Amniotic stem cell (primary cell): ENCODE data around the gene CFAP70.
"Not testable (repeated sequence)": the region's sequence is repeated elsewhere in the genome, so short reads cannot be mapped to it uniquely, and the experiment has no call there.

Source experiments
- DNase-seq: peaks from one replicate; lab custom pipeline; 2025; lab: John Stamatoyannopoulos, UW

The CFAP70 gene

DNA sequence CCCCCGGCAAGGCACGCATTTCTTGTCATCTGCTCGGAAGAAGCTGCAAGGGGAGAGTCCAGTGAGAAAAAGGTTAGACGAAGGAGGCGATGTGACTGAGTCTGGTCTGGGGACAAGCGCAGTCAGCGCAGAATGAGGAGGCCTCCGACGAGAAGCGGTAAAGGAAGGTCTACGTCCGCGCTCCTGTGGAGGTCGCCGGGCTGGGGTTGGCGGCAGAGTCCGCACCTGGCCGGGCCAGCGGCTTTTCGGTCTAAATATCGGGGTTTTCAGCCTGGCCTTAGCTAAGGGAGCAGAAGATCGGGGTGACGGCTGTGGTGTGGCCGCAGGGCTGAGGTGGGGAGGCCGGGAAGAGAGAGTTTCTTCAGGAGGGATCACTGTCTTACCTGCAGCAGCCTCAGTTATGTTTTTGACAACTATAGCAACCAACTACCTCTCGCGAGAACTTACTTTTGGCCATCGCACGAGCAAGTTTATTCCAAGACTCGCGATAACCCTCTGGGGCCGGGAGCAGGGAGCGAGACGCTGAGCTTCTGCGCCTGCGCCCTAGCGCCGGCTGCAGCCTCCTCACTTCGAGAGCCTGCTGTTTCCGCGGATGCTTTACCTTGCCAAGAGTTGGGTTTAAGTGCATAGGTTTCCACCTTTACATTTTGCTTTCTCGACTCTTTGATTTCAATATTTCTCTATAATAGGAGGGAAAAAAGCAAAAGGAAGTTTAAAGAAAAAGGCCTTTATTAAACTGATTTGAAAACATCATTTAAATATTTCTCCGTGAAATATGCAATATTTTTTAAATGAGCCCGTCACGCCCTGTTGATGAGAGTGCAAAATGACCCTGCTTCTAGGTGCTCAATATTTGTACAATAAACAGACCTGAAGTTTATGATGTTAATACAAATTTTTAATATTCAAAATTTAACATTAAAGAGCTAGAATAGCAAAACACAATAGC lies at the start of gene CFAP70:
TSS of gene CFAP70 (minus strand) at position 534 of the 949 bp plus-strand sequence. CDS start 4,068 bp downstream, outside the sequence.
- DNase-seq: peak; percentile 90

GRCh38 chr10:73408061-73408460 lies 49.4 kb upstream of the CFAP70 start:
- no peak for DNase-seq

- DNase-seq: no peak
These were observed 48.8 kb upstream of the CFAP70 start for GRCh38 chr10:73407495-73407894.

DNA sequence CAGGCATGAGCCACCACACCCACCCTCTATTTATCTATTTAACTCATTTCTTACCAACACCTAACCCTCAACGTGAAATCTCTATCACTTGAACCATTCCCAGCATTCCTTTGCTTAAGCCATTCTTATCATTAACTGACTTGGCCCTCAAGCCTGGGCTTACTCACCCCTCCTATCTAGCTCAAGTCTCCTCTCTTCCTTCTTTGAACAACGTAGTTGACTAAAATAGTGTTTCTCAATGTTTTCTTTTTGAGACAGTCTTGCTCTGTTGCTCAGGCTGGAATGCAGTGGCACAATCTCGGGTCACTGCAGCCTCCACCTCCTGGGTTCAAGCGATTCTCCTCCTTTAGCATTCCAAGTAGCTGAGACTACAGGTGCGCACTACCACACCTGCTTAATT lies 48.2 kb upstream of the CFAP70 start:
- DNase-seq: no peak

GRCh38 chr10:73405556-73405955 lies 46.9 kb upstream of the CFAP70 start:
- no peak for DNase-seq

- DNase-seq: no peak
These were observed 46.0 kb upstream of the CFAP70 start for GRCh38 chr10:73404690-73405089.

- DNase-seq: no peak
These were observed 43.0 kb upstream of the CFAP70 start for GRCh38 chr10:73401636-73402035.

DNA sequence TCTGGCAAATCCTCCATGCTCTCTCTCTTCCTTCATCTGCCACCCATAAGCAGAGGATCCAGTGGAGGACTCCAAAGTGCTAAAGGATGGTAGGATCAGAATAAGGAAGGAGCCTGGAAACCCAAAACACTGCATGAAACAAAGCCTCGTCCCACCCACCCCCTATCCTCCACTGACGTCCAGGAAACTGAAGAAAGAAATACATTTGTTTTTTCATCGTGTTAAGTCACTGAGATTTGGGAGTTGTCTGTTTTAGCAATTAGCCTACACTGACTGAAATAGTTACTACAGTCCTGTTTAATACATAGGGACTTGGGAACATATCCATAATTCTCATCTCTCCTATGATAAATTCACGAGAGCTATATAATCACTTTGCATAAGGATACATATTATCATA lies 40.4 kb upstream of the CFAP70 start:
- DNase-seq: no peak

DNA sequence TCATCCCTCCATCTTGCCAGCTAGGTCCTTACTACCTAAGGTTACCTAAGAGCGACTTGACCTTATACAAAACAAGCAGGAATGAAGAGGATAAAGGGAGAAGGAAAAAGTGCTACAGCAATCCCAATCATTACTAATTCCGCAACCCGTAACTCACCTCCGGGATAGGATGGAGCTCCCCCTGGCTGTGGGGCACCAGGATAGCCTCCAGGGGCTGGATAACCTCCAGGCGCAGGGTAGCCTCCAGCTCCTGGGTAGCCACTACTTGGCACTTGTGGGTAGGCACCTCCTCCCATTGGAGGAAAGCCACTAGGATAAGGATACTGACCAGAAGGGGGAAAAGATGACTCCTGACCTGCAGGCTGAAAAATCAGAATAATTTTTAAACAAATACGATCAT lies 39.4 kb upstream of the CFAP70 start:
- no peak for DNase-seq

DNA sequence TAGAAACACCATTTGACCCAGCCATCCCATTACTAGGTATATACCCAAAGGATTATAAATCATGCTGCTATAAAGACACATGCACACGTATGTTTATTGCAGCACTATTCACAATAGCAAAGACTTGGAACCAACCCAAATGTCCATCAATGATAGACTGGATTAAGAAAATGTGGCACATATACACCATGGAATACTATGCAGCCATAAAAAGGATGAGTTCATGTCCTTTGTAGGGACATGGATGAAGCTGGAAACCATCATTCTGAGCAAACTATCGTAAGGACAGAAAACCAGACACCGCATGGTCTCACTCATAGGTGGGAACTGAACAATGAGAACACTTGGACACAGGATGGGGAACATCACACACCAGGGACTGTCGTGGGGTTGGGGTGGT lies 35.7 kb upstream of the CFAP70 start:
- DNase-seq: not testable (repeated sequence)

DNA sequence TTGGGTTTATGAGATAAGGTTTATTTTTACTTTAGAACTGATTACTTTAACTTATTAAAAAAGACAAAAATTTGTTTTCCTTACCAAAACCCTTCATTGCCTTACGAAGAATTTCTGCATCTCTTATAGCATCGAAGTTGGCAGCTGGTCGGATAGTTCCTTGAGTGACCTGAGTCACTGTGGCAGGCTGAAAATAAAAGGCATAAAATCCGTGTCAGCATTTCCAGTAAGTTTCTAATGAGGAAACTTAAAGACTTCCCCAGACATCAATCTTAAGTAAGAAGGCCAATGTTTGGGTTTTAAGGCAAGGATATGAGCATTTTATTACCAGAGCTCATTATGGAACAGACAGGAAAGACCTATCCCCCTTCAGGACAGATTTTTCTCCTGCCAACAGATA lies 29.6 kb upstream of the CFAP70 start:
- DNase-seq: no peak

DNA sequence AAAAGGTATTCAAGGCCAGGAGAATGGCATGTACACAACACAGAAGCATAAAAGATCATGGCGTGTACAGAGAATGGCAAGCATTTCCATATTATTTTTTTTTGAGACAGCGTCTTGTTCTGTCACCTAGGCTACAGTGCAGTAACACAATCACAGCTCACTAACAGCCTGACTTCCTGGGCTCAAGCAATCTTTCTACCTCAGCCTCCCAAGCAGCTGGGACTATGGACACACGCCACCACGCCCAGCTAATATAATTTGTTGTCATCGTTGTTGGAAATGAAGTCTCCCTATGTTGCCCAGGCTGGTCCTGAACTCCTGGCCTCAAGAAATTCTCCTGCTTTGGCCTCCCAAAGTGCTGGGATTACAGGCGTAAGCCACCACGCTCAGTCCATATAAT lies 27.9 kb upstream of the CFAP70 start:
- no peak for DNase-seq

- no peak for DNase-seq
These were observed 20.5 kb upstream of the CFAP70 start for GRCh38 chr10:73379064-73379748.

- DNase-seq: no peak
These were observed 18.0 kb upstream of the CFAP70 start for GRCh38 chr10:73376679-73377078.

GRCh38 chr10:73368238-73368637 lies 9.6 kb upstream of the CFAP70 start:
- no peak for DNase-seq

GRCh38 chr10:73366381-73367298 lies 8.0 kb upstream of the CFAP70 start:
- DNase-seq: no peak

DNA sequence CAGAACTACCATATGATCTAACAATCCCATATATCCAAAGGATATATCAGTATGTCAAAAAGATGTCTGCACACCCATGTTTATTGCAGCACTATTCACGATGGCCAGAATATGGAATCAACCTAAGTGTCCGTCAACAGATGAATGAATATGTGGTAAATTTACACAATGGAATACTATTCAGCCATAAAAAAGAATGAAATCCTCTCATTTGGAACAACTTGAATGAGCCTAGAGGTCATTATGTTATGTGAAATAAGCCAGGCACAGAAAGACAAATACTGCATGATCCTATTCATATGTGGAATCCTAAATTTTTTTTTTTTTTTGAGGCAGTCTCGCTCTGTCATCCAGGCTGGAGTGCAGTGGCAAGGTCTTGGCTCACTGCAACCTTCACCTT lies 6.3 kb upstream of the CFAP70 start:
- DNase-seq: no peak

DNA sequence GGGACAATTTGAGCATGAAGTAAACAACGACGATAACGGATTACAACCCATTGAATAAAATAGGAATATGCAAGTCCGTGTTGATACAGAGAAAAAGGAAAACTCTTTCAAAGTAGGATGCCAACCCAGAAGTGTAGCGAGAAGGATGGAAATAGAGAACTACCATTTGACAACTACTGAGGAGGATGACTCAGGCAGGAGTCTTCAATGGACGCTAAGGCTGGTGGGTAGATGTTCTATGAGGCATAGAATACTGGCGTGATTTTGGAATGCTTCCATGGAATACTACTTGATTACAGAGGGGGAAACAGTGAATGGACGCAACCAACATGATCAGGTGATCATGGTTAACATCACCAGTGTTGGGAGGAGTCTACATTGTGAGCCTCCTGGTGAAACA lies 828 bp upstream of the CFAP70 start:
- DNase-seq: no peak

GRCh38 chr10:73357821-73358220 lies 843 bp downstream of the CFAP70 start:
- DNase-seq: no peak

DNA sequence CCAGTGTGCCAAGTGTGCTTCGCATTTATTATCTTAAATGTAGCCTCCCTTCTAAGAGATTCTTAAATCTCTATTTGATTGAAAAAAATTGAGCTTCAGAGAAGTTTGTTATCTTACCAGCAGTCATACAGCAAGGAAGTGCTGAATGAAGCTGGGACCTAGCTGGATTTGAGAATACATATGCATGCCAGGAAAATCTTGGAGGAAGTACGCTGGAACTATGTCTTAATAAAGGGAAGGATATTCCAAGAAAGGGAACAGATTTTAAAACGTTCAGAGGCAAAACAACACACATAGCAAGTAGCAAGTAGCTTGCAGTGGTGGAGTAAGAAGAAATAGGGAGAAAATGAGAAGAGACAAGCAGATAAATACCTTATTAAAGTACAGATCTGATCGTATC lies 1.5 kb downstream of the CFAP70 start:
- DNase-seq: no peak

DNA sequence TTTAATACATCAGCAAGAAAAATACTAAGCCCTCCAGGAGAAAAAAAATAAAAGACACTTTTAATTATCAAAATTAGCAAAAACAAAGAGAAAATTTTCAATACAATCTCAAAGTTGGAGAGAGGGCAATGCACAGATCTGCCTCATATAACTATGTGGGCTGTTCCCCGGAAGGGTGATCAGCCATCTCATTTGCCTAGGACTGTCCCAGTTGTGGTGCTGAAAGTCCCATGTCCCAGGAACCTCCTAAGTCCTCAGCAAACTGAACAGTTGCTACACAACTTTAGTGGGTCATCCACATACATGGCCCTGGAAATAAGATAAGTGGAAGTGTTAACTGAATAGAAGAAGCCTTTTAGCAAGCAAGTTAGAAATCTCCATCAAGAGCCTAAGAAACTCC lies 14.4 kb downstream of the CFAP70 start:
- DNase-seq: no peak

DNA sequence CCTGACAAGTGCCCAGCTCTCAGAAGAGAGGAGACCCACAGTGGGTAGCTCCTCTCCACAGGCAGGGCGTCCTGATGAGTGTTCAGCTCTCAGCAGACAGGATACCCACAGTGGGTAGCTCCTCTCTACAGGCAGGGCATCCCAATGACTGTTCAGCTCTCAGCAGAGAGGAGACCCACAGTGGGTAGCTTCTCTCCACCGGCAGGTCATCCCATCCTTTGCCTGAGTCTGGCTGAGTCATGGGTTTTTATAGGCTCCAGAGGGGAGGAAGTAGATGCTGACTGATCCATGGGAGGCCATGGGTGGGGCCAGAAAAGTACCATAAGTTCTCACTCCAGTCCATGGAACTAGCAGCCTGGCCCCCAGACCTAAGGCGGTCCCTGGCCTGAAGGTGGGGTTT lies 18.5 kb downstream of the CFAP70 start:
- no peak for DNase-seq
